Measurements from ENCODE around the gene GMDS. TPM values are rescaled to one million over a fixed set of nuclear protein-coding genes. Genes with fewer than 3 reads are reported as not detected.
"Not testable (repeated sequence)": the region's sequence is repeated elsewhere in the genome, so short reads cannot be mapped to it uniquely, and the experiment has no call there.

Gene GMDS
- total RNA-seq, 1 donor from 2014 or later: 24.2 TPM

GRCh38 chr6:1761477-1761877, 483.9 kb downstream of the GMDS start:
- intact Hi-C loops (cut with micrococcal nuclease): no loop called here

- intact Hi-C loops (cut with micrococcal nuclease): no loop called here
Observed at GRCh38 chr6:1760876-1761275, 484.5 kb downstream of the GMDS start.

GRCh38 chr6:1759870-1760269, 485.5 kb downstream of the GMDS start:
- intact Hi-C loops (cut with micrococcal nuclease): no loop called here

DNA sequence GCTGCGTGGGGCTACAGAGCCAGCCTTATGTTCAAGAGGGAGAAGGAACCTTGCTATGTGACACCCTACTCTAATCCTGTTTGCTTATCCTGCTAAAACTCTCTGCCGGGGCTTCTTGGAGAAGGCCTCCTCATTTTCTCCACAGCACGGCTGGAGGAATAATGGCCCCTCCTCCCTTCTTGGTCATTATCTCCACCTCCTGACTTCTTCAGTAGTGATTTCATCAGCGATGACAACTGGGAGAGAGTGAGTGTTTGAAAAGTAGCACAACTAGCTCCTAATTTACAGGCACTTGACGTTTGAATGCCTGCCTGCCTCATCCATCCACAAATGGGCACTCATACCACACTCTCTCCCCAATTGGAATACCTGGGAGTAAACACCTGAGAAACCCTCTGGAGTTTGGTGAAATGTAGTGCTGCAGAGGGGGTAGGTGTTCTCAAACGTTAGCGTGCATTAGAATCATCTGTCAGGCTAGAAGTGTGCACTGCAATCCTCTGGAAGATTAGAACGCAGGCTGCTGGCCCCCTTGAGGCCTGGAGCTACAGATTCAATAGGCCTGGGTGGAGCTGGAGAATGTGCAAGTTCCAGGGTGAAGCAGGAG, 487.2 kb downstream of the GMDS start:
- intact Hi-C loops (cut with micrococcal nuclease): no loop called here

DNA sequence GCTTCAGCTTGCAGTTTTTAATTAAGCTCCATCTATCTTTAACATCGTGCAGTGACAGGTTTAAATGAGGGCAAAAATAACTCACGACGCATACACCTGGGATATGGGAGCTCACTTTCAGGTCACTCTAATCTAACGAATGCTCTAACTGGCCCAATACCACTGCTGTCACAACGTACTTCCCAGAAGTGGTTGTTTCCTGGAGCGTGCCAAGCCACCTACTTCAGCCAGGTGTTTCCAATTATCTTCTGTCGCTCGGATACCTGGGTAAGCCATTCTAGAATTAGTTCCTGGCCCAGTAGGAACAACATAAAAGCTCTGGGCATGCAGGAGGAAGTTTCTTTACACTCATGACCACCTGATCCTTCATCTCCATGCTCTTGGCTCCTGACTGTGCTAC, 488.3 kb downstream of the GMDS start:
- intact Hi-C loops (cut with micrococcal nuclease): no loop called here

- intact Hi-C loops (cut with micrococcal nuclease): no loop called here
Observed at GRCh38 chr6:1756472-1757129, 488.8 kb downstream of the GMDS start.

- intact Hi-C loops (cut with micrococcal nuclease): not testable (repeated sequence)
Observed at GRCh38 chr6:1751063-1751462, 494.3 kb downstream of the GMDS start.

DNA sequence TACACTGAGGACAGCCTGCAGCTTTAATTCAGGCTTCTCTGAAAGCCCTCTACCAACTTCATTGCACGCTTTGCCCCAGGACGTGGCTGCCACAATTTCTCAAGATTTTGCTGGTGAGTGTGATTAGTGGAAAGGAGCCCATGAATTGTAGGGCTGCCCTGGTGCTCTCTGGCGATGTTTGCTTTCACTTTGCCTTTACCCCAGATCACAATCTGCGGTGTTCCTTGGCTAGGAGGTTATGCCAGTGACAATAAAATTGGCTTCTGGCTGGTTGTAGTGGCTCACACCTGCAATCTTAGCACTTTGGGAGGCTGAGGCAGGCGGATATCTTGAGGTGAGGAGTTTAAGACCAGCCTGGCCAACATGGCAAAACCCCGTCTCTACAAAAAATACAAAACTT, 496.4 kb downstream of the GMDS start:
- intact Hi-C loops (cut with micrococcal nuclease): no loop called here

DNA sequence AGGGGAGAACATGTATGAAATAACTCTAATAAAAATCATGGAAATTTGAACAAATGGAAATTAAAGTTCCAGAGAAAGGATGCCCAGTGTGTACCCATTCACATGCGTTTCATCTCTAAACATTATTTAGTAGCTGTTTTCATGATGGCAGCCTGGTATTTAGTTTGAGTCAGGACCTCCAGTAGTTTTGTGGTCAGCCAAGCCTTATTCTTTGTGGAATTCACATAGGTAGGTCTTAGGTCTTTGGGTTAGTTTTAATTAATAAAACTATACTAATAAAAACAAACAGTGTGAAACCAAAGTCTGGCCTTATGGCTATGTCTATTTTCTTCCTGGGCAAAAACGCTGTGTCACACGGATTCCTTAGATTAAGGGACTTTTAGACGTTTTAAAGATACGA, 497.9 kb downstream of the GMDS start:
- intact Hi-C loops (cut with micrococcal nuclease): no loop called here

GRCh38 chr6:1747003-1747402, 498.4 kb downstream of the GMDS start:
- intact Hi-C loops (cut with micrococcal nuclease): no loop called here

GRCh38 chr6:1745814-1746213, 499.6 kb downstream of the GMDS start:
- intact Hi-C loops (cut with micrococcal nuclease): no loop called here

GRCh38 chr6:1744543-1744942, 500.9 kb downstream of the GMDS start:
- intact Hi-C loops (cut with micrococcal nuclease): no loop called here

- intact Hi-C loops (cut with micrococcal nuclease): no loop called here
Observed at GRCh38 chr6:1739680-1740079, 505.7 kb downstream of the GMDS start.

DNA sequence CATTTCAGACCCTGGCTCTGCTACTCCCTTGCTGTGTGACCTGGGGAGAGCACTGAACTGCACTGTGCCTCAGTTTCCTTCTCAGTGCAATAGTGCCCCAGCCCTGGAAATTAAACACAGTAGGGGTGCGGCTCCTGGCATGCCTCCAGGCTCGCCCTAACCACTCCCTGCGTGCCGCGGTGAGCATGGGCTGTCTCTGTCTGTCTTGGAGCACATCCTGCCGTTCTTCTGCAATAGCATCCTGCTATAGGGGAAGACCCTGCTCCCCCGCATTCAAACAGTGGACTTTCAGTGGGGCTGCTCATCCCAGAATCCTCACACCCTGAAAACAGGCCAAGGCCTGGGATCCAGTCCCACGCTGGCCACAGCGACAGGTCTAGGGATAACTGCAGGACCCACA, 506.2 kb downstream of the GMDS start:
- intact Hi-C loops (cut with micrococcal nuclease): no loop called here

DNA sequence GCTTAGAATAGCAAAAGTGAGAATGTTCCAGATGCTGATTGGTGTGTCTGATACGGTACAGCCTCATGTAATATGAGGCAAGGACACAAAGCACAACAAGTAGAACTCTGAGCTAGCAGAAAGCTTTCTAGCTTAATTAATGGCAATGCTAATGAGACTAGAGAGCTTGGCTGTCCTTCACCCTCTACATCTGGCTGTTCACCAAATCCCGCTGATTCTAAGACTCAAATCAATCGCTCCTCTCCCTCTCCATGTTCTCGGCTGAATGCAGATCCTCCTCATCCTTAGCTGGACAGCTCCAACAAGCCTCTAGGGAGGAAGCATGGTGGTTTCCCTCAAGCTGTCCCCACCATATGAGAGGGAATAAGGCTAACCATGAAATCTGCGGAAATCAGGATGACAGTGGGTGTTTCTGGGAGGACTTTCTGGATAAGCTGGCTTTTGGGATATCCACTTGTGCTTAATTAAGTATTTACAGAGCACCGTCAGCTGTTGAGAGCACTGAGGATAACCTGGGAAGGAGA, 506.8 kb downstream of the GMDS start:
- intact Hi-C loops (cut with micrococcal nuclease): no loop called here

GRCh38 chr6:1737463-1738311, 507.7 kb downstream of the GMDS start:
- intact Hi-C loops (cut with micrococcal nuclease): no loop called here

DNA sequence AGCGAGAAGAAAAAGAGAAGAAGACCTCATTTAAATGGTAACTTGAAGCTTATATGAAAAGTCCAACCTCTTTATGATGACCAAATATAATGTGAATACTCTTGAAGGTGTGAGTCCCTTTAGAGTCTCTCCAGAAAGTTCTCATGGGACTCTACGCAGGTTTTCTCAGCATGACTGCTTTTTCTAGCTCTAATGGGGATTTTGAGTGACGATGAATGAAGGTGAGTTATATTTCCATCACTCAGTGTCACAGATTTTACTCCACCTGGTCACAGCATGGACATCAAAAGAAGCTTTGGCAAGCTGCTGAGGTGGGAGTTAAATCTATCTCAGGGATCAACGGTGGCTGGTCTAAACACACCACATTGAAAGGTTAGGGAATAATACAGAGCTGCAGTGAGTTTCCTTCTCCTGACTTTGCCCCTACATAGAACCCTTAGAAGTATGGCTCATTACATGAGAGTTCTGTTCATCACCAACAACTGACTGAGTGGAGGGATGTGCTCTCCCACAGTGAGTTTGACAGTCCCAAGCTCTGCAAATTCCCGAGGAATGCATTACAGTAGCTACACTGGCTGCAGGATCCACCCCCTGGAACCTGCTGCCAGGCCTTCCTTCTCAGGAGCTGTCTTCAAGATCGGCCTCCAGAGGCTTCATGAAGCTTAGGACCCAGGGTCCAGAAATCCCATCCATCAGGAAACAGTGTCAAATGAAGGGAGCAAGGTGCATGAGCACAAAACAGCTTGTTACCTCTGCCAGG, 508.9 kb downstream of the GMDS start:
- intact Hi-C loops (cut with micrococcal nuclease): no loop called here

- intact Hi-C loops (cut with micrococcal nuclease): no loop called here
Observed at GRCh38 chr6:1735239-1735803, 510.1 kb downstream of the GMDS start.

GRCh38 chr6:1730882-1731281, 514.5 kb downstream of the GMDS start:
- intact Hi-C loops (cut with micrococcal nuclease): no loop called here

- intact Hi-C loops (cut with micrococcal nuclease): no loop called here
Observed at GRCh38 chr6:1729750-1730140, 515.7 kb downstream of the GMDS start.

GRCh38 chr6:1729133-1729749, 516.2 kb downstream of the GMDS start:
- intact Hi-C loops (cut with micrococcal nuclease): no loop called here
